Activated CD8-positive, alpha-beta memory T cell treated with anti-CD3 and anti-CD28 coated beads, Interleukin-2, amount 50 U/mL, for 1 hour (primary cell): Measurements from ENCODE around the gene PLD1.
"Not testable (repeated sequence)": the region's sequence is repeated elsewhere in the genome, so short reads cannot be mapped to it uniquely, and the experiment has no call there.

Experiments
- DNase-seq: peaks from one replicate; pipeline ENCODE4 v3.0.0-alpha.2; 2020; ENCODE audit errors: extremely low read depth

The PLD1 gene

GRCh38 chr3:171814662-171815061 is 4.4 kb upstream of the PLD1 start:
- DNase-seq = not testable (repeated sequence)

GRCh38 chr3:171813897-171814460 is 3.7 kb upstream of the PLD1 start:
- DNase-seq = no peak

GRCh38 chr3:171813278-171813896 is 3.1 kb upstream of the PLD1 start:
- no peak for DNase-seq

- DNase-seq = no peak
Measured at GRCh38 chr3:171812811-171813210, 2.5 kb upstream of the PLD1 start.

GRCh38 chr3:171811913-171812335 is 1.6 kb upstream of the PLD1 start:
- DNase-seq = no peak

GRCh38 chr3:171811295-171811912 is 1.1 kb upstream of the PLD1 start:
- DNase-seq = no peak

- DNase-seq = no peak
Measured at GRCh38 chr3:171810629-171811294, 479 bp upstream of the PLD1 start.

GRCh38 chr3:171809611-171809860 is 747 bp downstream of the PLD1 start:
- DNase-seq = no peak

- no peak for DNase-seq
Measured at GRCh38 chr3:171807806-171808205, 2.5 kb downstream of the PLD1 start.

GRCh38 chr3:171807129-171807675 is 3.1 kb downstream of the PLD1 start:
- no peak for DNase-seq

- DNase-seq = no peak
Measured at GRCh38 chr3:171806200-171807128, 3.8 kb downstream of the PLD1 start.

- no peak for DNase-seq
Measured at GRCh38 chr3:171805687-171806086, 4.6 kb downstream of the PLD1 start.

- no peak for DNase-seq
Measured at GRCh38 chr3:171804618-171805389, 5.5 kb downstream of the PLD1 start.

GRCh38 chr3:171803044-171803443 is 7.2 kb downstream of the PLD1 start:
- no peak for DNase-seq

- no peak for DNase-seq
Measured at GRCh38 chr3:171802590-171802956, 7.7 kb downstream of the PLD1 start.

GRCh38 chr3:171801738-171802589 is 8.3 kb downstream of the PLD1 start:
- no peak for DNase-seq

GRCh38 chr3:171799501-171799900 is 10.8 kb downstream of the PLD1 start:
- no peak for DNase-seq

GRCh38 chr3:171797873-171798272 is 12.4 kb downstream of the PLD1 start:
- DNase-seq = no peak

GRCh38 chr3:171797265-171797679 is 13.0 kb downstream of the PLD1 start:
- no peak for DNase-seq

GRCh38 chr3:171796625-171797264 is 13.5 kb downstream of the PLD1 start:
- no peak for DNase-seq
